GM12872 (cell line): ENCODE results near the gene F3.

Source experiments
- CTCF ChIP-seq: IDR thresholded peaks from 3 replicates; pipeline ENCODE4 v1.5.1; 2011; ENCODE audit warnings: low read depth, mild to moderate bottlenecking, low read length, moderate library complexity; ENCODE audit not compliant: insufficient read depth

F3 gene

GRCh38 chr1:94538243-94538827, 3.2 kb downstream of the F3 start:
- no peak for TF ChIP-seq CTCF

GRCh38 chr1:94537254-94537653, 4.3 kb downstream of the F3 start:
- TF ChIP-seq CTCF = no peak

- TF ChIP-seq CTCF = no peak
Measured at GRCh38 chr1:94535879-94536278, 5.7 kb downstream of the F3 start.

GRCh38 chr1:94535095-94535494, 6.5 kb downstream of the F3 start:
- no peak for TF ChIP-seq CTCF

GRCh38 chr1:94532077-94532476, 9.5 kb downstream of the F3 start:
- no peak for TF ChIP-seq CTCF

- TF ChIP-seq CTCF = no peak
Measured at GRCh38 chr1:94531664-94532063, 9.9 kb downstream of the F3 start.

GRCh38 chr1:94530373-94530878, 11.1 kb downstream of the F3 start:
- TF ChIP-seq CTCF = no peak
